Astrocyte (in vitro differentiated cells and primary cell): ENCODE data around the gene CDH1. TPM values are rescaled to one million over a fixed set of nuclear protein-coding genes. Genes with fewer than 3 reads are reported as not detected.

Experiments used
- DNase-seq: peaks from one replicate; pipeline ENCODE4 v3.0.0-alpha.2; 2010; ENCODE audit warnings: low read depth
- FAIRE-seq: peaks from 2 replicates; lab custom pipeline; 2011; peaks lifted over from hg19 to GRCh38; lab: Jason Lieb, UNC
- H2AFZ ChIP-seq: 2 replicates; pipeline ENCODE4 v1.6.0; 2012; ENCODE audit warnings: low read depth, low read length, inconsistent platforms
- H3K27ac ChIP-seq: 2 replicates; pipeline ENCODE4 v1.5.1; 2011; ENCODE audit warnings: low read depth, low read length, inconsistent platforms
- H3K27me3 ChIP-seq: 2 replicates; pipeline ENCODE4 v1.6.0; 2011; ENCODE audit warnings: low read length, inconsistent platforms; ENCODE audit not compliant: insufficient read depth
- H3K36me3 ChIP-seq: 2 replicates; pipeline ENCODE4 v1.5.1; 2011; ENCODE audit warnings: low read length, inconsistent platforms; ENCODE audit not compliant: insufficient read depth
- H3K4me1 ChIP-seq: 2 replicates; pipeline ENCODE4 v1.5.1; 2011; ENCODE audit warnings: low read length, inconsistent platforms; ENCODE audit not compliant: insufficient read depth
- H3K4me2 ChIP-seq: 2 replicates; pipeline ENCODE4 v1.6.0; 2012; ENCODE audit warnings: low read length, inconsistent platforms
- H3K4me3 ChIP-seq: 2 replicates; pipeline ENCODE4 v1.5.1; 2011; ENCODE audit warnings: low read depth, mild to moderate bottlenecking, low read length, inconsistent platforms; ENCODE audit not compliant: insufficient read depth
- H3K79me2 ChIP-seq: 2 replicates; pipeline ENCODE4 v1.6.0; 2012; ENCODE audit warnings: mild to moderate bottlenecking, low read length, inconsistent platforms; ENCODE audit not compliant: insufficient read depth
- H3K9ac ChIP-seq: 2 replicates; pipeline ENCODE4 v1.6.0; 2012; ENCODE audit warnings: mild to moderate bottlenecking, low read length, inconsistent platforms
- H3K9me3 ChIP-seq: 2 replicates; pipeline ENCODE4 v1.5.1; 2012; ENCODE audit warnings: low read depth, mild to moderate bottlenecking, low read length, inconsistent platforms; ENCODE audit not compliant: insufficient read depth
- H4K20me1 ChIP-seq: 2 replicates; pipeline ENCODE4 v1.6.0; 2012; ENCODE audit warnings: low read length, inconsistent platforms; ENCODE audit not compliant: insufficient read depth
- H3K27ac Mint-ChIP-seq: one replicate; pipeline ENCODE4 v1.8.0; 2021; ENCODE audit warnings: mild to moderate bottlenecking, mixed read lengths; ENCODE audit not compliant: unreplicated experiment
- H3K27me3 Mint-ChIP-seq: one replicate; pipeline ENCODE4 v1.8.0; 2021; ENCODE audit warnings: low read depth, mixed read lengths; ENCODE audit not compliant: unreplicated experiment
- H3K36me3 Mint-ChIP-seq: one replicate; pipeline ENCODE4 v1.8.0; 2021; ENCODE audit warnings: low read depth, mixed read lengths; ENCODE audit not compliant: unreplicated experiment
- H3K4me1 Mint-ChIP-seq: one replicate; pipeline ENCODE4 v1.8.0; 2021; ENCODE audit warnings: low read depth, mixed read lengths; ENCODE audit not compliant: unreplicated experiment
- H3K4me3 Mint-ChIP-seq: one replicate; pipeline ENCODE4 v1.8.0; 2021; ENCODE audit warnings: mild to moderate bottlenecking, moderate library complexity, mixed read lengths; ENCODE audit not compliant: unreplicated experiment
- H3K9me3 Mint-ChIP-seq: one replicate; pipeline ENCODE4 v1.8.0; 2021; ENCODE audit warnings: mild to moderate bottlenecking, mixed read lengths; ENCODE audit not compliant: unreplicated experiment
- EZH2 ChIP-seq: IDR thresholded peaks from 2 replicates; pipeline ENCODE4 v1.6.1; 2012; ENCODE audit warnings: mild to moderate bottlenecking, low read length, inconsistent platforms; ENCODE audit not compliant: insufficient read depth
- total RNA-seq: library from RNA; stranded (reverse); gene quantifications from 2 replicates; pipeline ENCODE4 v1.2.1, GENCODE V29; 2021
- TF ChIP-seq, protein P1 (sequence below): IDR thresholded peaks from 2 replicates; pipeline ENCODE4 v1.5.1; 2011; ENCODE audit warnings: low read depth, mild to moderate bottlenecking, inconsistent platforms, low read length, moderate library complexity; ENCODE audit not compliant: insufficient read depth

Gene CDH1
- total RNA-seq, 1 donor from 2014 or later = 23.8 TPM

DNA sequence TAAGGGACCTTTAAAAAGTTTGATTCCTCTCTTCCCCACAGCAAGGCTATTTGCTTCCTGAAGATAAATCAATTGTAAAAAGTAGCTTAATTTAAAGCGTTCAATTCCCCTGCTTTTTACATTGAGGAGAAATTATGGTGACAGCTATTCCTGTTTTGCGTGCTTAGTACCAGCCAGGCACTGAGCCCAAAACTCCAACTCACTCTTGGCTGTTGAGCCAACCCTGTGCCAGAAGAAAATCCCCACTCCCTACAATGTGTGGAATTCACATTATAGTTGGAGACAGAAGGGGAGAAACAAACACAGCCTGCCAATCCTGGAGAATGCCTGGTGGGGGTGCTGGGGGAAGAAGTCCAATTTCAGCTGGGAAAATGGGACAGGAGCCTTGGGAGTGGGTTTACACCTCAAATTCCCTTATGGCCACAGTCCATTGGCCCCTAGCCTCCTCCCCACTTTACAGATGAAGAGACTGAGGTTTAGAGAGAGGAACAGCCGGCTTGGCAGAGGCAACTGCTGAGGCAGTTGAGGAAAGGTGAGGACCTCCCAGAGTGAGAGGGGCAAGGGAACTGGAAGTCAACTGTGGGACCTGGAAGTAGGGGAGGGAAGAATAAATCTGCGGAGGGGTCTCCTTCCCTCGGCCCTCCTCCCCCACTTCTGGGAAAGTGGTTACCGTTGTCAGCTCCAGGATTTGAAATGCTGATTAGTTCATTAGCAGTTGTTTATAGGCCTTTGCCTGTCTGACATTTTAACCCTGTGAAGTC, 26.1 kb downstream of the CDH1 start:
- Mint-ChIP-seq H3K27me3 (peaks cover 5% of the 10 kb centered on the region), H3K27ac (no peak overlapping the region), H3K36me3 (no peaks in the 10 kb centered on the region), H3K9me3 (no peaks in the 10 kb centered on the region), H3K4me1 (peaks cover 7% of the 10 kb centered on the region), H3K4me3 (no peak overlapping the region)
- Histone ChIP-seq H3K9ac (no peak overlapping the region), H2AFZ (no peak overlapping the region), H3K4me2 (peak overlapping the region; percentile 11), H4K20me1 (no peaks in the 10 kb centered on the region), H3K4me3 (no peak overlapping the region), H3K27me3 (peaks cover 1% of the 10 kb centered on the region), H3K27ac (no peak overlapping the region), H3K36me3 (no peaks in the 10 kb centered on the region), H3K4me1 (peaks cover 15% of the 10 kb centered on the region), H3K79me2 (no peaks in the 10 kb centered on the region), H3K9me3 (no peaks in the 10 kb centered on the region)
- DNase-seq (peak; percentile 55), FAIRE-seq (no peak)
- TF ChIP-seq EZH2 = no peak
- TF ChIP-seq, protein P1, sequence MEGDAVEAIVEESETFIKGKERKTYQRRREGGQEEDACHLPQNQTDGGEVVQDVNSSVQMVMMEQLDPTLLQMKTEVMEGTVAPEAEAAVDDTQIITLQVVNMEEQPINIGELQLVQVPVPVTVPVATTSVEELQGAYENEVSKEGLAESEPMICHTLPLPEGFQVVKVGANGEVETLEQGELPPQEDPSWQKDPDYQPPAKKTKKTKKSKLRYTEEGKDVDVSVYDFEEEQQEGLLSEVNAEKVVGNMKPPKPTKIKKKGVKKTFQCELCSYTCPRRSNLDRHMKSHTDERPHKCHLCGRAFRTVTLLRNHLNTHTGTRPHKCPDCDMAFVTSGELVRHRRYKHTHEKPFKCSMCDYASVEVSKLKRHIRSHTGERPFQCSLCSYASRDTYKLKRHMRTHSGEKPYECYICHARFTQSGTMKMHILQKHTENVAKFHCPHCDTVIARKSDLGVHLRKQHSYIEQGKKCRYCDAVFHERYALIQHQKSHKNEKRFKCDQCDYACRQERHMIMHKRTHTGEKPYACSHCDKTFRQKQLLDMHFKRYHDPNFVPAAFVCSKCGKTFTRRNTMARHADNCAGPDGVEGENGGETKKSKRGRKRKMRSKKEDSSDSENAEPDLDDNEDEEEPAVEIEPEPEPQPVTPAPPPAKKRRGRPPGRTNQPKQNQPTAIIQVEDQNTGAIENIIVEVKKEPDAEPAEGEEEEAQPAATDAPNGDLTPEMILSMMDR = no peak

DNA sequence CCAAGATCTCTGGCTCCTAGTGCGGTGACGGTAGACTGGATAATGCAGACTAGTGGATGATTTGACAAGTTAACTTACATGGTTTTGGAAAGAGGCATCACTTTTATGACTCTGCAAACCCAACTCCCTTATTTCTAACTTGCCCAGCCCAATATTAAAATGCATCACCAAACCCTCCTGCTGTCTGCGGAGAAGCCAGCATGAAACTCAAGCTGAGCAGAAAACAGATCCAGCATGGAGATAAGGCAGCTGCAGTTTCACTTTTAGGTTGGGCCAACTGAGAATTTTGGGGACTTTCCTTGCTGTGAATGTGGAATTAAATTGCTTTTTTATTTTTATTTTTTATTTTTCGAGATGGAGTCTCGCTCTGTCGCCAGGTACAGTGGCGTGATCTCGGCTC, 27.8 kb downstream of the CDH1 start:
- no peaks in the 10 kb centered on the region for H3K36me3 Mint-ChIP-seq
- H3K9me3 Mint-ChIP-seq = no peaks in the 10 kb centered on the region
- H2AFZ ChIP-seq = no peak overlapping the region
- no peak overlapping the region for H3K9ac ChIP-seq
- no peaks in the 10 kb centered on the region for H3K27me3 ChIP-seq
- H3K4me1 Mint-ChIP-seq = peaks cover 7% of the 10 kb centered on the region
- H3K27me3 Mint-ChIP-seq = peaks cover 16% of the 10 kb centered on the region
- no peaks in the 10 kb centered on the region for H3K36me3 ChIP-seq
- peaks cover 15% of the 10 kb centered on the region for H3K4me1 ChIP-seq
- no peaks in the 10 kb centered on the region for H3K9me3 ChIP-seq
- H3K4me3 ChIP-seq = no peak overlapping the region
- FAIRE-seq (no peak), DNase-seq (no peak)
- H3K4me3 Mint-ChIP-seq = no peak overlapping the region
- no peaks in the 10 kb centered on the region for H3K79me2 ChIP-seq
- no peaks in the 10 kb centered on the region for H4K20me1 ChIP-seq
- no peak overlapping the region for H3K4me2 ChIP-seq
- no peak for TF ChIP-seq EZH2
- TF ChIP-seq, protein P1 = no peak
- H3K27ac Mint-ChIP-seq = no peak overlapping the region
- no peak overlapping the region for H3K27ac ChIP-seq

DNA sequence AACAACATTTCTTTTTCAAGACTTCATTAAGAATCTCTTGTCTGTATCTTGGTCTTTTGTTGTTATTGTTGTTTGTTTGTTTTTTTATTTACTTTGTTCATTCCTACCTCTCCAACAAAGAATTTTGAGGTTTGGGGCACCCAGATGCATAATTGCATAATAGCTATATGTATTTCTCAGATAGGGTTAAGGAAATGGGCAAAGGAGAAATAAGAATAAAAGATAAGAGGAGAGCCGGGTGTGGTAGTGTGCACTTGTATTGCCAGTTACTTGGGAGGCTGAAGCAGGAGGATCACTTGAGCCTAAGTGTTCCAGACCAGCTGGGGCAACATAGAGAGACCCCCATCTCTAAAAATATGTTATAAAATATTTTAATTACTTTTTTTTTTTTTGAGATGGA, 30.5 kb downstream of the CDH1 start:
- no peak overlapping the region for H3K4me3 Mint-ChIP-seq
- no peak for DNase-seq

More for the DNA sequence above, 30.5 kb downstream of the CDH1 start:
- Mint-ChIP-seq H3K9me3 (no peaks in the 10 kb centered on the region), H3K36me3 (no peaks in the 10 kb centered on the region), H3K27me3 (peaks cover 28% of the 10 kb centered on the region), H3K4me1 (no peaks in the 10 kb centered on the region), H3K27ac (no peak overlapping the region)
- H2AFZ ChIP-seq = no peak overlapping the region
- no peaks in the 10 kb centered on the region for H3K79me2 ChIP-seq
- no peaks in the 10 kb centered on the region for H3K27me3 ChIP-seq
- H4K20me1 ChIP-seq = no peaks in the 10 kb centered on the region
- no peak for FAIRE-seq
- no peak for TF ChIP-seq EZH2
- TF ChIP-seq, protein P1 = no peak
- H3K4me2 ChIP-seq = no peak overlapping the region
- no peak overlapping the region for H3K4me3 ChIP-seq
- no peaks in the 10 kb centered on the region for H3K36me3 ChIP-seq
- no peak overlapping the region for H3K27ac ChIP-seq
- H3K9ac ChIP-seq = no peak overlapping the region
- no peaks in the 10 kb centered on the region for H3K9me3 ChIP-seq
- peaks cover 4% of the 10 kb centered on the region for H3K4me1 ChIP-seq
